Measurements from ENCODE around the gene B3GALT6. TPM values are rescaled to one million over a fixed set of nuclear protein-coding genes. Genes with fewer than 3 reads are reported as not detected.
A peak's percentile ranks its signal among the peaks of the same experiment; 100 is the strongest.

The B3GALT6 gene
- total and polyA plus RNA-seq, 8 donors, result 6.2 to 13.4 (median 8.8) TPM

GRCh38 chr1:1196431-1197187 is 35.4 kb upstream of the B3GALT6 start:
- intact Hi-C loops (cut with DNase I), result no loop called here
- peak in 2 of 6 donors; percentile 15 to 63 for DNase-seq

DNA sequence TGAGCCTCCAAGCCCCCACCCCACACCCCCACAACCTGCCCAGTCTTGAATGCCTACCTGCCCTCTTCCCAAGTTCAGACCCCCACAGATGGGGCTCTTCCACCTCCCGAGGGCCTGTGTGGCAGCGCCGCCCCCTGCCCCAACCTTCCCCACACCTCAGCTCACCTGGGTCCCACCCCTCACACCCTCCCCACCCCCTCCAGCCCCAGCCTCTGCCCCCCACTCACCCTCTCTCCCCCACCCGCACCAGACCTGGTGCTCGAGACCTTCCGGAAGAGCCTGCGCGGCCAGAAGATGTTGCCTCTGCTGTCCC is 34.9 kb upstream of the B3GALT6 start:
- Histone ChIP-seq H3K4me1 (no peaks in the 10 kb centered on the region), H3K36me3 (no peaks in the 10 kb centered on the region), H3K27ac (no peak overlapping the region), H3K9me3 (no peaks in the 10 kb centered on the region), H3K27me3 (no peaks in the 10 kb centered on the region), H3K4me3 (no peak overlapping the region)
- 89 to 91% methylated on average over 7 to 8 of the region's 8 CpGs for WGBS, 2 donors
- no peak for FAIRE-seq
- intact Hi-C loops (cut with DNase I), result no loop called here
- no peak for DNase-seq
- TF ChIP-seq, protein P1, sequence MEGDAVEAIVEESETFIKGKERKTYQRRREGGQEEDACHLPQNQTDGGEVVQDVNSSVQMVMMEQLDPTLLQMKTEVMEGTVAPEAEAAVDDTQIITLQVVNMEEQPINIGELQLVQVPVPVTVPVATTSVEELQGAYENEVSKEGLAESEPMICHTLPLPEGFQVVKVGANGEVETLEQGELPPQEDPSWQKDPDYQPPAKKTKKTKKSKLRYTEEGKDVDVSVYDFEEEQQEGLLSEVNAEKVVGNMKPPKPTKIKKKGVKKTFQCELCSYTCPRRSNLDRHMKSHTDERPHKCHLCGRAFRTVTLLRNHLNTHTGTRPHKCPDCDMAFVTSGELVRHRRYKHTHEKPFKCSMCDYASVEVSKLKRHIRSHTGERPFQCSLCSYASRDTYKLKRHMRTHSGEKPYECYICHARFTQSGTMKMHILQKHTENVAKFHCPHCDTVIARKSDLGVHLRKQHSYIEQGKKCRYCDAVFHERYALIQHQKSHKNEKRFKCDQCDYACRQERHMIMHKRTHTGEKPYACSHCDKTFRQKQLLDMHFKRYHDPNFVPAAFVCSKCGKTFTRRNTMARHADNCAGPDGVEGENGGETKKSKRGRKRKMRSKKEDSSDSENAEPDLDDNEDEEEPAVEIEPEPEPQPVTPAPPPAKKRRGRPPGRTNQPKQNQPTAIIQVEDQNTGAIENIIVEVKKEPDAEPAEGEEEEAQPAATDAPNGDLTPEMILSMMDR (IDR thresholded peaks at IDR 0.05), result no peak
- no peak for ATAC-seq

More at GRCh38 chr1:1196431-1197187, 35.4 kb upstream of the B3GALT6 start:
- Histone ChIP-seq H3K36me3 (no peaks in the 10 kb centered on the region), H3K27me3 (no peaks in the 10 kb centered on the region), H3K27ac (no peak overlapping the region), H3K9me3 (no peaks in the 10 kb centered on the region), H3K4me3 (no peak overlapping the region), H3K4me1 (no peaks in the 10 kb centered on the region)
- 85 to 86% methylated on average over 11 to 13 of the region's 13 CpGs for WGBS, 2 donors
- TF ChIP-seq, protein P1 (IDR thresholded peaks at IDR 0.05), result no peak
- FAIRE-seq (no peak), ATAC-seq (no peak)

- DNase-seq (peak in 3 of 6 donors; percentile 22 to 78 (median 50)), FAIRE-seq (no peak), ATAC-seq (no peak)
- H3K9me3 ChIP-seq, result no peaks in the 10 kb centered on the region
- H3K27me3 ChIP-seq, result no peaks in the 10 kb centered on the region
- no peaks in the 10 kb centered on the region for H3K4me1 ChIP-seq
- H3K36me3 ChIP-seq, result no peaks in the 10 kb centered on the region
- intact Hi-C loops (cut with DNase I), result no loop called here
- TF ChIP-seq, protein P1 (IDR thresholded peaks at IDR 0.05), result no peak
- no peak overlapping the region for H3K27ac ChIP-seq
- H3K4me3 ChIP-seq, result no peak overlapping the region
- 89 to 93% methylated on average over 43 to 48 of the region's 48 CpGs for WGBS, 2 donors
Observed at GRCh38 chr1:1197551-1198422, 34.2 kb upstream of the B3GALT6 start.

GRCh38 chr1:1198423-1199140 is 33.5 kb upstream of the B3GALT6 start:
- Histone ChIP-seq H3K9me3 (no peaks in the 10 kb centered on the region), H3K27me3 (no peaks in the 10 kb centered on the region), H3K4me3 (no peak overlapping the region), H3K36me3 (no peaks in the 10 kb centered on the region), H3K4me1 (no peaks in the 10 kb centered on the region), H3K27ac (no peak overlapping the region)
- WGBS, 2 donors, result 74 to 82% methylated on average over 13 to 23 of the region's 23 CpGs
- ATAC-seq (no peak), DNase-seq (peak in 3 of 6 donors; percentile 21 to 71 (median 56)), FAIRE-seq (no peak)
- intact Hi-C loops (cut with DNase I), result no loop called here
- TF ChIP-seq, protein P1 (IDR thresholded peaks at IDR 0.05), result no peak

Data from pancreas (tissue), 10 donors.